PC-3 (cell line): ENCODE results near the gene WNT5A.

ENCODE experiments used
- EZH2 ChIP-seq: fragments of 300-600 bp; sonication (generic); IDR thresholded peaks from one replicate; pipeline ENCODE4 v1.6.1; 2017; ENCODE audit warnings: antibody characterized with exemption, mild to moderate bottlenecking, low read length; ENCODE audit not compliant: unreplicated experiment
- EZH2phosphoT487 ChIP-seq: fragments of 300-600 bp; sonication (generic); IDR thresholded peaks from 2 replicates; pipeline ENCODE4 v1.6.1; 2018; ENCODE audit warnings: mild to moderate bottlenecking, antibody characterized with exemption, low read length, borderline replicate concordance
- TF ChIP-seq, protein P1 (sequence below): fragments of 300-600 bp; sonication (generic); conservative IDR thresholded peaks from 2 replicates; pipeline ENCODE4 v1.5.1; 2017; ENCODE audit warnings: antibody characterized with exemption, low read depth, mild to moderate bottlenecking, low read length

GRCh38 chr3:55515550-55516246 lies 28.6 kb upstream of the WNT5A start:
- TF ChIP-seq, protein P1, sequence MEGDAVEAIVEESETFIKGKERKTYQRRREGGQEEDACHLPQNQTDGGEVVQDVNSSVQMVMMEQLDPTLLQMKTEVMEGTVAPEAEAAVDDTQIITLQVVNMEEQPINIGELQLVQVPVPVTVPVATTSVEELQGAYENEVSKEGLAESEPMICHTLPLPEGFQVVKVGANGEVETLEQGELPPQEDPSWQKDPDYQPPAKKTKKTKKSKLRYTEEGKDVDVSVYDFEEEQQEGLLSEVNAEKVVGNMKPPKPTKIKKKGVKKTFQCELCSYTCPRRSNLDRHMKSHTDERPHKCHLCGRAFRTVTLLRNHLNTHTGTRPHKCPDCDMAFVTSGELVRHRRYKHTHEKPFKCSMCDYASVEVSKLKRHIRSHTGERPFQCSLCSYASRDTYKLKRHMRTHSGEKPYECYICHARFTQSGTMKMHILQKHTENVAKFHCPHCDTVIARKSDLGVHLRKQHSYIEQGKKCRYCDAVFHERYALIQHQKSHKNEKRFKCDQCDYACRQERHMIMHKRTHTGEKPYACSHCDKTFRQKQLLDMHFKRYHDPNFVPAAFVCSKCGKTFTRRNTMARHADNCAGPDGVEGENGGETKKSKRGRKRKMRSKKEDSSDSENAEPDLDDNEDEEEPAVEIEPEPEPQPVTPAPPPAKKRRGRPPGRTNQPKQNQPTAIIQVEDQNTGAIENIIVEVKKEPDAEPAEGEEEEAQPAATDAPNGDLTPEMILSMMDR, result no peak
- TF ChIP-seq EZH2, result no peak
- no peak for TF ChIP-seq EZH2phosphoT487
